DND-41 (cell line): ENCODE data around the gene KCNQ5.

Experiments used
- EZH2 ChIP-seq: IDR thresholded peaks from 3 replicates; pipeline ENCODE4 v1.6.1; 2012; ENCODE audit warnings: borderline replicate concordance, low read depth, mild to moderate bottlenecking, moderate library complexity, low read length, inconsistent platforms; ENCODE audit not compliant: severe bottlenecking
- TF ChIP-seq, protein P1 (sequence below): IDR thresholded peaks from 2 replicates; pipeline ENCODE4 v1.5.1; 2012; ENCODE audit warnings: borderline replicate concordance, low read length, moderate library complexity, mild to moderate bottlenecking; ENCODE audit not compliant: poor library complexity, severe bottlenecking; ENCODE audit errors: extremely low read depth

- TF ChIP-seq, protein P1, sequence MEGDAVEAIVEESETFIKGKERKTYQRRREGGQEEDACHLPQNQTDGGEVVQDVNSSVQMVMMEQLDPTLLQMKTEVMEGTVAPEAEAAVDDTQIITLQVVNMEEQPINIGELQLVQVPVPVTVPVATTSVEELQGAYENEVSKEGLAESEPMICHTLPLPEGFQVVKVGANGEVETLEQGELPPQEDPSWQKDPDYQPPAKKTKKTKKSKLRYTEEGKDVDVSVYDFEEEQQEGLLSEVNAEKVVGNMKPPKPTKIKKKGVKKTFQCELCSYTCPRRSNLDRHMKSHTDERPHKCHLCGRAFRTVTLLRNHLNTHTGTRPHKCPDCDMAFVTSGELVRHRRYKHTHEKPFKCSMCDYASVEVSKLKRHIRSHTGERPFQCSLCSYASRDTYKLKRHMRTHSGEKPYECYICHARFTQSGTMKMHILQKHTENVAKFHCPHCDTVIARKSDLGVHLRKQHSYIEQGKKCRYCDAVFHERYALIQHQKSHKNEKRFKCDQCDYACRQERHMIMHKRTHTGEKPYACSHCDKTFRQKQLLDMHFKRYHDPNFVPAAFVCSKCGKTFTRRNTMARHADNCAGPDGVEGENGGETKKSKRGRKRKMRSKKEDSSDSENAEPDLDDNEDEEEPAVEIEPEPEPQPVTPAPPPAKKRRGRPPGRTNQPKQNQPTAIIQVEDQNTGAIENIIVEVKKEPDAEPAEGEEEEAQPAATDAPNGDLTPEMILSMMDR = no peak
- TF ChIP-seq EZH2 = no peak
Measured at GRCh38 chr6:72819609-72820008, 197.7 kb downstream of the KCNQ5 start.
